Ishikawa (cell line): ENCODE results near the gene DBN1.

Experiments
- CEBPB ChIP-seq: IDR thresholded peaks from 2 replicates; pipeline ENCODE4 v1.6.1; 2012
- CREB1 ChIP-seq: IDR thresholded peaks from 2 replicates; pipeline ENCODE4 v1.6.1; 2012; ENCODE audit warnings: low read depth
- EP300 ChIP-seq: IDR thresholded peaks from 2 replicates; pipeline ENCODE4 v1.6.1; 2012; ENCODE audit warnings: borderline replicate concordance
- MAX ChIP-seq: IDR thresholded peaks from 2 replicates; pipeline ENCODE4 v1.6.1; 2012
- RAD21 ChIP-seq: IDR thresholded peaks from 2 replicates; pipeline ENCODE4 v1.6.1; 2012; ENCODE audit warnings: low read depth
- REST ChIP-seq: IDR thresholded peaks from 2 replicates; pipeline ENCODE4 v1.6.1; 2012; ENCODE audit warnings: low read depth, mild to moderate bottlenecking
- TAF1 ChIP-seq: IDR thresholded peaks from 2 replicates; pipeline ENCODE4 v1.6.1; 2012; ENCODE audit warnings: low read depth, mild to moderate bottlenecking
- TCF12 ChIP-seq: IDR thresholded peaks from 2 replicates; pipeline ENCODE4 v1.6.1; 2012; ENCODE audit warnings: low read depth
- TEAD4 ChIP-seq: IDR thresholded peaks from 2 replicates; pipeline ENCODE4 v1.6.1; 2012
- USF1 ChIP-seq: IDR thresholded peaks from 2 replicates; pipeline ENCODE4 v1.6.1; 2012
- YY1 ChIP-seq: IDR thresholded peaks from 2 replicates; pipeline ENCODE4 v1.6.1; 2012; ENCODE audit warnings: low read depth
- ZBTB7A ChIP-seq: IDR thresholded peaks from 2 replicates; pipeline ENCODE4 v1.6.1; 2012; ENCODE audit warnings: low read depth

GRCh38 chr5:177426566-177427210, 46.7 kb downstream of the DBN1 start, which contains the start of gene GRK6:
- TF ChIP-seq USF1 (no peak), TEAD4 (no peak), CEBPB (no peak), MAX (no peak), RAD21 (no peak), CREB1 (no peak), REST (no peak), ZBTB7A (no peak), TAF1 (peak; percentile 25; the same call in 1 of the 2 replicates), YY1 (no peak), EP300 (no peak), TCF12 (no peak)
